GM21717 (cell line): Measurements from ENCODE around the gene ZIC4.

ENCODE experiments used
- ATAC-seq: cut with Tn5 transposase; IDR thresholded peaks from one replicate; pipeline ENCODE4 v1.9.1; 2021; ENCODE audit warnings: mild to moderate bottlenecking, moderate library complexity; ENCODE audit not compliant: unreplicated experiment

The ZIC4 gene

GRCh38 chr3:147356909-147357900 is 49.1 kb downstream of the ZIC4 start:
- no peak for ATAC-seq

DNA sequence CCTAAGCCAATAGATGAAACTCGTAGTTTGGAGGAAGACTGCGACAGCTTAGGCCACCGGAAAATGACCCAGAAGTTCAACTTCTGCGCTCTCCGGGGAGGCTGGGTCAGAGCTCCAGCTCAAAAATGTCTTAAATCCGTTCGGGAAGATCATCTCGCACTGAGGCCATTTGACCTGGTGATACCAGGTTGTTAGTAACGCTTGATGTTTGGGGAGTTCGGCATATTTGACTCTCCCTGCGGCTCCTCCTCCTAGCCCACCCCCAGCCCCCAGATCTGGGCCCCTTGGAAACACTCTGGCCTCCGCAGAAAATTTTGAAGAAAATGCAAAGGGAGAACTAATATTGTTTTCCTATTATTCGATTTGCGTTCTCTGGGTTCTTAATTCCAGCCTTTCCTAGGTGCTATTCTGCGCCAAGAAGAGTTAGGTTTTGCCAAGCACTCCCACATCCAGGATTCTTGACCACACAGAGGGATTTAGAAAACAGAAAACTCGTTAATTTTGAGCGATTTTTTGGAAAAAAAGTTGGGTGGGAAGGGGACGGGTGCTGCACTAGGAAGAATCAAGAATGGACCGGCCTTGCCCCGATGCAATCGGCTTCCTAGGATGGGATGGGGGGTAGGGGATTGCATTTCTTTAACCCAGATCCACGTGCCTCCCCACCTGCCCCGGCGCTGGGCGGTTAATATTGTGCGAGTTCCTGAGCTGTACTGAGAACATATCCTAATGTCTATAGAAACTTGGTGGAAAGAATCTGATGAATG is 50.0 kb downstream of the ZIC4 start:
- ATAC-seq, result no peak

DNA sequence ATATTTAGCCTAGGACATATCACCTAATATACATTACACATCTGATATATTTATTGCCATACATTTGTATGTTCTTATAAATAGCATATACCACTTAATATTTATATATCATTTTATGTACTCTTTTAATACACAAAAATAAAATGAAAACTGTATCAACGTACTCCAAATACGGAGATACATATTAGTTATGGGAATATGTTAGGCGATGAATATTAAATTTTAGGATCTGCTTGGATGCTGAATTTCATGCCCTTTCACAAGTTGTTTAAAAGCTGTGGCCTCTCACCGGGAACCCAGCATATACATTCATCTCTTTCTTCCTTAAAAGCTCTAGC is 50.6 kb downstream of the ZIC4 start:
- ATAC-seq, result no peak

- no peak for ATAC-seq
Observed at GRCh38 chr3:147355084-147355752, 51.1 kb downstream of the ZIC4 start.

GRCh38 chr3:147354623-147355022 is 51.7 kb downstream of the ZIC4 start:
- no peak for ATAC-seq

DNA sequence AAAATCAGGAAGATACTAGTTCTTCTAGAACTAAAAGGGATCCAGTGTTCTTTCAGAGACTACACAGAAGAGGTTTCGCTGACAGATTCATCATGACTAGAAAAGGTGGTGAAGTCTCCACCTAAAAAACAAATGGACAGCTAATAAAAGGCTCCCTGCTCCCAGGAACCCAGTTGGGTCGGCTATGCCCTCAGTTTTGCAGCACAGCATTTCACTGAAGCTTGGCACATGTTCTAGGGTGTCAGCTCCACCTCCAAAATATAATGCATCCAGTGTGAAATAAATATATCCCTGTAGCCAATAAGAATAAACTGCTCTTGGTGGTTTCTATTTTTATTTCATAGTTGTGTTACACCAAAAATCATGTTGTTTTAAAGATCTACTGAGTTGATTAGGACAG is 55.0 kb downstream of the ZIC4 start:
- ATAC-seq, result no peak

- no peak for ATAC-seq
Observed at GRCh38 chr3:147348976-147349375, 57.4 kb downstream of the ZIC4 start.

DNA sequence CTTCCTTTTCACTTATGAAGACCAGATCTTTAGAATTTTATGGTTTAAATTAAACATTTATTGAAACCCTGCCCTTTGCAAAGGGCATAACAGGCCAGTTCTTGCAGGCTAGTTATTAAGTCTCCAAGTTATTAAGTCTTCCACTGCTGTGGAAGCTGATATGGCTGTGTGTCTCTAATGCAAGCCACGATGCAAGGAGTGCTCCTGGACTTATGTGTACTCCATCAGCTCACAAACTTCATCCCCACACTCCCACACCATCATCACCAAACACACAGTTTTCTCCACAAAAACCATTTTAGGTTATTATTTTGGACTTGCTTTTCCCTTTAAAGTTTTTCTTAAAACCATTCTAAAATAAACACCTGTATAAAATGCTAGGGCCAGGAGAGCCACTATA is 62.4 kb downstream of the ZIC4 start:
- no peak for ATAC-seq

GRCh38 chr3:147341727-147342126 is 64.6 kb downstream of the ZIC4 start:
- no peak for ATAC-seq

DNA sequence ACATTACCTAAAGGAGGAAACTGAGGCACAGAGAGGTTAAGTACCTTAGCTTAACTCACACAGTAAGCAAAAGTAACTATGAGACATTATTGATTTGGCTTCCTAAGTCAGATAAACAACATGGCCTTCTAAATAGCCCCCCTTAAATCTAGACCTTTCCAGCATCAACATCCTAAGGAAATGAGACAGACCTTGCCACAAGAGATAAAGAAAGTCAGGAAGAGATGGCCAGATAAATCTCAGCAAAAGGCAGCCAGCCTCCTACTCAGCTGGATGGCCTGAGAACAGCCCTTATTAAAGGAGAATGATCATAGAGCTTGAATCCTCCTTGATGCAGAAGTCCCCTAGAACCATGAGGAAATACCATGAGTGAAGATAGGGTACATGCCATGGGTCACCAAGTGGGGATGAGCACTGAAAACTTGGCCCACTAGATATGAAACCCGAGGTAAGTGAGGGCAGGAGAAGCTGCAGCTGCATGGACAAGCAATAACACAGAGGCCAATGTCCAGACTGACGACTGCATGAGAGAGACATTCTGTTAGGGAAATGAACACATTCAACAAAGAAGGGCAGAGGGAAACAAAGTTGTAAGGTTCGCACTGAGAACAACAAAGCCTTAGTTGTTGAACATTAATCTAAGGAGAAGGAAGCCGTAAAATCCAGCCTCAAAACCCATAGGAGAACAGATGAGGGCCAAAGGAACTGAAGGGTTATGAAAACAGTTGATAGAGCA is 69.6 kb downstream of the ZIC4 start:
- ATAC-seq, result no peak
